Prostate gland (tissue), 2 donors: ENCODE data around the gene RAB3GAP2. TPM values are rescaled to one million over a fixed set of nuclear protein-coding genes. Genes with fewer than 3 reads are reported as not detected.

Source experiments
- DNase-seq: peaks from one replicate; pipeline ENCODE4 v3.0.0-alpha.2; 2019; ENCODE audit warnings: low spot score
- H3K27ac ChIP-seq, 2 donors: fragments of 200-600 bp; sonication (generic); 2 replicates each; pipeline ENCODE4 v1.5.1; 2017 to 2019
- H3K27me3 ChIP-seq: fragments of 200-600 bp; sonication (generic); replicated peaks from 2 replicates; pipeline ENCODE4 v1.5.1; 2019; ENCODE audit not compliant: insufficient read depth
- H3K36me3 ChIP-seq, 2 donors: fragments of 200-600 bp; sonication (generic); 1 replicate in 1 of 2; 2 replicates in 1 of 2; pipeline versions ENCODE4 v1.5.1 to v1.8.1; 2017 to 2019
- H3K4me1 ChIP-seq: fragments of 200-600 bp; sonication (generic); replicated peaks from 2 replicates; pipeline ENCODE4 v1.5.1; 2019
- H3K4me3 ChIP-seq, 2 donors: fragments of 200-600 bp; sonication (generic); 2 replicates each; pipeline ENCODE4 v1.5.1; 2017 to 2019
- H3K9me3 ChIP-seq: fragments of 200-600 bp; sonication (generic); 2 replicates; pipeline ENCODE4 v1.5.1; 2017
- CTCF ChIP-seq, 4 experiments: fragments of 200-600 bp in 2 of 4; fragments of 450-650 bp in 2 of 4; sonication (generic) in 2 of 4; IDR thresholded peaks; 1 replicate in 3 of 4; 2 replicates in 1 of 4; pipeline ENCODE4 v1.5.1; 2016 to 2019; ENCODE audit warnings: antibody characterized with exemption in 4 of 4, mild to moderate bottlenecking in 2 of 4, moderate library complexity in 2 of 4
- POLR2A ChIP-seq: fragments of 450-650 bp; IDR thresholded peaks from one replicate; pipeline ENCODE4 v1.6.1; 2016; ENCODE audit warnings: antibody characterized with exemption, mild to moderate bottlenecking
- POLR2AphosphoS5 ChIP-seq: sonication (generic); formaldehyde crosslinking; IDR thresholded peaks from one replicate; pipeline ENCODE4 v1.6.1; 2017; ENCODE audit warnings: antibody characterized with exemption
- WGBS: methylation state at CpG from one replicate; pipeline ENCODE4 v1.1.5; 2018; 5-methylcytosine and 5-hydroxymethylcytosine counted together
- intact Hi-C: fragments of 100-400 bp; cut with DNase I; formaldehyde crosslinking; loops from one replicate; pipeline ENCODE4 v1.14.2; 2022
- total RNA-seq, 2 donors: library from RNA; depleted of rRNA; stranded (reverse); fragments of >200 nt; gene quantifications; one replicate each; pipeline ENCODE4 v1.1.0, GENCODE V29; 2016

RAB3GAP2 gene
- total RNA-seq, 2 donors from 2014 or later, result 17.6 to 20.7 TPM

- Histone ChIP-seq H3K4me3 (no peak overlapping the region), H3K36me3 (no peaks in the 10 kb centered on the region), H3K27ac (no peak overlapping the region), H3K27me3 (no peaks in the 10 kb centered on the region), H3K9me3 (no peaks in the 10 kb centered on the region), H3K4me1 (no peaks in the 10 kb centered on the region)
- no peak for DNase-seq
- intact Hi-C loops, result no loop called here
- WGBS, result 96% methylated on average over 3 of the region's 3 CpGs
- no peak for TF ChIP-seq POLR2A
- TF ChIP-seq CTCF (IDR thresholded peaks at IDR 0.05), result no peak
- TF ChIP-seq POLR2AphosphoS5, result no peak
These were observed 38.3 kb downstream of the RAB3GAP2 start for GRCh38 chr1:220233927-220234326.

- H3K27ac ChIP-seq, result no peak overlapping the region
- no peaks in the 10 kb centered on the region for H3K36me3 ChIP-seq
- no peak overlapping the region for H3K4me3 ChIP-seq
- WGBS, result 52% methylated on average over 2 of the region's 2 CpGs
- no peaks in the 10 kb centered on the region for H3K9me3 ChIP-seq
- intact Hi-C loops, result no loop called here
- H3K27me3 ChIP-seq, result no peaks in the 10 kb centered on the region
- DNase-seq, result no peak
- TF ChIP-seq POLR2AphosphoS5, result no peak
- no peak for TF ChIP-seq CTCF (IDR thresholded peaks at IDR 0.05)
- no peak for TF ChIP-seq POLR2A
- no peaks in the 10 kb centered on the region for H3K4me1 ChIP-seq
These were observed 42.5 kb downstream of the RAB3GAP2 start for GRCh38 chr1:220229771-220230170.

GRCh38 chr1:220227393-220227792 is 44.9 kb downstream of the RAB3GAP2 start:
- 80% methylated on average over 4 of the region's 4 CpGs for WGBS
- no peaks in the 10 kb centered on the region for H3K36me3 ChIP-seq
- no peak overlapping the region for H3K27ac ChIP-seq
- no peaks in the 10 kb centered on the region for H3K27me3 ChIP-seq
- H3K4me1 ChIP-seq, result no peaks in the 10 kb centered on the region
- DNase-seq, result no peak
- H3K9me3 ChIP-seq, result no peaks in the 10 kb centered on the region
- TF ChIP-seq POLR2AphosphoS5 (no peak), POLR2A (no peak), CTCF (IDR thresholded peaks at IDR 0.05) (no peak)
- intact Hi-C loops, result no loop called here
- H3K4me3 ChIP-seq, result no peak overlapping the region

- 74% methylated on average over 3 of the region's 3 CpGs for WGBS
- Histone ChIP-seq H3K4me1 (no peaks in the 10 kb centered on the region), H3K27ac (no peak overlapping the region), H3K27me3 (no peaks in the 10 kb centered on the region), H3K4me3 (no peak overlapping the region), H3K9me3 (no peaks in the 10 kb centered on the region), H3K36me3 (no peaks in the 10 kb centered on the region)
- no peak for DNase-seq
- TF ChIP-seq POLR2A, result no peak
- no peak for TF ChIP-seq CTCF (IDR thresholded peaks at IDR 0.05)
- TF ChIP-seq POLR2AphosphoS5, result no peak
- intact Hi-C loops, result no loop called here
These were observed 45.5 kb downstream of the RAB3GAP2 start for GRCh38 chr1:220226752-220227151.

GRCh38 chr1:220225957-220226356 is 46.3 kb downstream of the RAB3GAP2 start:
- no peaks in the 10 kb centered on the region for H3K36me3 ChIP-seq
- no peaks in the 10 kb centered on the region for H3K4me1 ChIP-seq
- intact Hi-C loops, result no loop called here
- H3K27ac ChIP-seq, result no peak overlapping the region
- no peak for DNase-seq
- H3K27me3 ChIP-seq, result no peaks in the 10 kb centered on the region
- H3K4me3 ChIP-seq, result no peak overlapping the region
- no peak for TF ChIP-seq POLR2A
- TF ChIP-seq CTCF (IDR thresholded peaks at IDR 0.05), result no peak
- TF ChIP-seq POLR2AphosphoS5, result no peak
- H3K9me3 ChIP-seq, result no peaks in the 10 kb centered on the region
